ENCODE data around the gene ABCG5.

ABCG5 gene

GRCh38 chr2:43818761-43819160 is 19.9 kb downstream of the ABCG5 start:
- TF ChIP-seq POLR2AphosphoS5 (IDR thresholded peaks at IDR 0.05; ENCODE audit: low read depth, low read length) (no peak), FOXP2 (optimal IDR thresholded peaks at IDR 0.05; ENCODE audit: borderline replicate concordance, extremely low read depth, extremely low read length, insufficient read depth) (no peak), SIN3A (IDR thresholded peaks at IDR 0.05; ENCODE audit: borderline replicate concordance, insufficient read depth, low read length) (no peak), TAF1 (IDR thresholded peaks at IDR 0.05; ENCODE audit: borderline replicate concordance, insufficient read depth, low read length) (no peak)
- TF ChIP-seq, protein P1, sequence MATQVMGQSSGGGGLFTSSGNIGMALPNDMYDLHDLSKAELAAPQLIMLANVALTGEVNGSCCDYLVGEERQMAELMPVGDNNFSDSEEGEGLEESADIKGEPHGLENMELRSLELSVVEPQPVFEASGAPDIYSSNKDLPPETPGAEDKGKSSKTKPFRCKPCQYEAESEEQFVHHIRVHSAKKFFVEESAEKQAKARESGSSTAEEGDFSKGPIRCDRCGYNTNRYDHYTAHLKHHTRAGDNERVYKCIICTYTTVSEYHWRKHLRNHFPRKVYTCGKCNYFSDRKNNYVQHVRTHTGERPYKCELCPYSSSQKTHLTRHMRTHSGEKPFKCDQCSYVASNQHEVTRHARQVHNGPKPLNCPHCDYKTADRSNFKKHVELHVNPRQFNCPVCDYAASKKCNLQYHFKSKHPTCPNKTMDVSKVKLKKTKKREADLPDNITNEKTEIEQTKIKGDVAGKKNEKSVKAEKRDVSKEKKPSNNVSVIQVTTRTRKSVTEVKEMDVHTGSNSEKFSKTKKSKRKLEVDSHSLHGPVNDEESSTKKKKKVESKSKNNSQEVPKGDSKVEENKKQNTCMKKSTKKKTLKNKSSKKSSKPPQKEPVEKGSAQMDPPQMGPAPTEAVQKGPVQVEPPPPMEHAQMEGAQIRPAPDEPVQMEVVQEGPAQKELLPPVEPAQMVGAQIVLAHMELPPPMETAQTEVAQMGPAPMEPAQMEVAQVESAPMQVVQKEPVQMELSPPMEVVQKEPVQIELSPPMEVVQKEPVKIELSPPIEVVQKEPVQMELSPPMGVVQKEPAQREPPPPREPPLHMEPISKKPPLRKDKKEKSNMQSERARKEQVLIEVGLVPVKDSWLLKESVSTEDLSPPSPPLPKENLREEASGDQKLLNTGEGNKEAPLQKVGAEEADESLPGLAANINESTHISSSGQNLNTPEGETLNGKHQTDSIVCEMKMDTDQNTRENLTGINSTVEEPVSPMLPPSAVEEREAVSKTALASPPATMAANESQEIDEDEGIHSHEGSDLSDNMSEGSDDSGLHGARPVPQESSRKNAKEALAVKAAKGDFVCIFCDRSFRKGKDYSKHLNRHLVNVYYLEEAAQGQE (IDR thresholded peaks at IDR 0.05; ENCODE audit: insufficient read depth in 1 of 2, low read depth in 2 of 2, low read length in 2 of 2) = no peak

DNA sequence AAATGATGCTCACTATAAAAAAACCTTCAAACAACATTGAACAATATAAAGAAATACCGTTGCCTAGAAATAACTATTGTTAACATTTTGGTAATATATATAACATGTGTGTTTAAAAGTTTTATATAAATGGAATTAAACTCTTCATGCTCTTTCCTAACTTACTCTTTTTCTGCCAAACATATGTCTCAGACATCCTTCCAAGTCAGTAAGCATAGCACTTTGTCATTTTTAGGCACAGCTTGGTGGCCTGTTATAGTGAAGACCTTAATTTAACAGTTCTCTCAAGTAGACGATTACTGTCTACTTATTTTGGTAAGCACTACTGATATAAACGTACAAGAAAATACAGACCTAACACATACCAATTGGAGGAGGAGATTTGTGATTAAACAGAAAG is 23.9 kb downstream of the ABCG5 start:
- no peak for TF ChIP-seq POLR2AphosphoS5 (IDR thresholded peaks at IDR 0.05; ENCODE audit: low read depth, low read length)
- no peak for TF ChIP-seq SIN3A (IDR thresholded peaks at IDR 0.05; ENCODE audit: borderline replicate concordance, insufficient read depth, low read length)

DNA sequence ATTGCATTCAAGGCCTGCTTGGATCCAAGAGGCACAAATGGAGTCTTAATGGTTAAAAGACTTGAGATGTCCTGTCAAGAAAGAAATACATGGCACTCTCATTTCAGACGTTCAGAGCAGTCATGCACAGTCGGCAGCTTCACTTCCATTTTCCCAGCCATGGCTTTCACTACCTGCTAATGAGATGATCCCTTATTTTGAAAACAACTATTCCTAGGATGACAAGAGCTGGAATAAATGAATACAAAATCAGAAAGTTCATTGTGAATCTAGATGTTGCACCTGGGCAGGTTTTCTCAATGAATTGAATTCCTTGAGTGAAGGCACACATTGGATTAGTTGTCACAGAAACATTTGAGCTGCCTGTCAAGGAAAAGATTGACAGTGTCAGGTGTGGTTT is 25.7 kb downstream of the ABCG5 start:
- TF ChIP-seq SIN3A (IDR thresholded peaks at IDR 0.05; ENCODE audit: borderline replicate concordance, insufficient read depth, low read length) (no peak), FOXP2 (optimal IDR thresholded peaks at IDR 0.05; ENCODE audit: borderline replicate concordance, extremely low read depth, extremely low read length, insufficient read depth) (no peak), TAF1 (IDR thresholded peaks at IDR 0.05; ENCODE audit: borderline replicate concordance, insufficient read depth, low read length) (no peak), POLR2AphosphoS5 (IDR thresholded peaks at IDR 0.05; ENCODE audit: low read depth, low read length) (no peak)
- TF ChIP-seq, protein P1 (IDR thresholded peaks at IDR 0.05; ENCODE audit: insufficient read depth in 1 of 2, low read depth in 2 of 2, low read length in 2 of 2) = no peak

- TF ChIP-seq POLR2AphosphoS5 (IDR thresholded peaks at IDR 0.05; ENCODE audit: low read depth, low read length) = no peak
- TF ChIP-seq TAF1 (IDR thresholded peaks at IDR 0.05; ENCODE audit: borderline replicate concordance, insufficient read depth, low read length) = no peak
- no peak for TF ChIP-seq FOXP2 (optimal IDR thresholded peaks at IDR 0.05; ENCODE audit: borderline replicate concordance, extremely low read depth, extremely low read length, insufficient read depth)
- TF ChIP-seq, protein P1 (IDR thresholded peaks at IDR 0.05; ENCODE audit: insufficient read depth in 1 of 2, low read depth in 2 of 2, low read length in 2 of 2) = no peak
- TF ChIP-seq SIN3A (IDR thresholded peaks at IDR 0.05; ENCODE audit: borderline replicate concordance, insufficient read depth, low read length) = no peak
Measured at GRCh38 chr2:43812006-43812405, 26.6 kb downstream of the ABCG5 start.

GRCh38 chr2:43810888-43811287 is 27.8 kb downstream of the ABCG5 start:
- TF ChIP-seq SIN3A (IDR thresholded peaks at IDR 0.05; ENCODE audit: borderline replicate concordance, insufficient read depth, low read length) (no peak), FOXP2 (optimal IDR thresholded peaks at IDR 0.05; ENCODE audit: borderline replicate concordance, extremely low read depth, extremely low read length, insufficient read depth) (no peak), TAF1 (IDR thresholded peaks at IDR 0.05; ENCODE audit: borderline replicate concordance, insufficient read depth, low read length) (no peak), POLR2AphosphoS5 (IDR thresholded peaks at IDR 0.05; ENCODE audit: low read depth, low read length) (no peak)
- TF ChIP-seq, protein P1 (IDR thresholded peaks at IDR 0.05; ENCODE audit: insufficient read depth in 1 of 2, low read depth in 2 of 2, low read length in 2 of 2) = no peak
